Measurements from ENCODE around the gene CHST5.

DNA sequence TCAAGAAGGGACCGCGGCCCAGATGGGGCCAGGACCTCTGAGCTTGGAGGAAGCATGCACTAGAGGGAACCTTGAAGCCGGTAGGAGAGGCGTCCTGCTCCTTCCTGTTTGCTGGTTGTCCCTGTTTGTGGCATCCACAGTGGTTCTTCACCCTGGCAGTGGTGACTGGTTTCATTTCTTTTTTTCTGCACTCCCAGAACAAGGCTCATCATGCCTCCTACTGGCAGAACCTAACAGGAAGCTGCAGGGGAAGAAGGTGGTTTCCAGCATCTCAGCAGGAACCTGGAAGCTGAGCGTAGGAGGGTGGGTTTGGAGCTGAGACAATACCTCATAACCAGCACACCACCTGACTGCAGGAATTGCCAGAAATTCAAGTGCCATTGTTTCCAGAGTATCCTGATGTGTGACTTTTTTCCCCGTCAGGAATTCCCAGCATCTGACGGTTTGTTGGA is 14.3 kb upstream of the CHST5 start:
- TF ChIP-seq, protein P1, sequence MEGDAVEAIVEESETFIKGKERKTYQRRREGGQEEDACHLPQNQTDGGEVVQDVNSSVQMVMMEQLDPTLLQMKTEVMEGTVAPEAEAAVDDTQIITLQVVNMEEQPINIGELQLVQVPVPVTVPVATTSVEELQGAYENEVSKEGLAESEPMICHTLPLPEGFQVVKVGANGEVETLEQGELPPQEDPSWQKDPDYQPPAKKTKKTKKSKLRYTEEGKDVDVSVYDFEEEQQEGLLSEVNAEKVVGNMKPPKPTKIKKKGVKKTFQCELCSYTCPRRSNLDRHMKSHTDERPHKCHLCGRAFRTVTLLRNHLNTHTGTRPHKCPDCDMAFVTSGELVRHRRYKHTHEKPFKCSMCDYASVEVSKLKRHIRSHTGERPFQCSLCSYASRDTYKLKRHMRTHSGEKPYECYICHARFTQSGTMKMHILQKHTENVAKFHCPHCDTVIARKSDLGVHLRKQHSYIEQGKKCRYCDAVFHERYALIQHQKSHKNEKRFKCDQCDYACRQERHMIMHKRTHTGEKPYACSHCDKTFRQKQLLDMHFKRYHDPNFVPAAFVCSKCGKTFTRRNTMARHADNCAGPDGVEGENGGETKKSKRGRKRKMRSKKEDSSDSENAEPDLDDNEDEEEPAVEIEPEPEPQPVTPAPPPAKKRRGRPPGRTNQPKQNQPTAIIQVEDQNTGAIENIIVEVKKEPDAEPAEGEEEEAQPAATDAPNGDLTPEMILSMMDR (conservative IDR thresholded peaks at IDR 0.05; ENCODE audit: low read depth in 2 of 2) = peak; percentile 74 to 93
- TF ChIP-seq EZH2 (IDR thresholded peaks at IDR 0.05; ENCODE audit: low read depth, unreplicated experiment) (no peak), CREB1 (CRISPR knock-in tag; IDR thresholded peaks at IDR 0.05; ENCODE audit: low read depth) (no peak), POLR2AphosphoS5 (IDR thresholded peaks at IDR 0.05; ENCODE audit: low read depth) (no peak), STAT1 (IDR thresholded peaks at IDR 0.05; ENCODE audit: unreplicated experiment) (no peak), JUNB (IDR thresholded peaks at IDR 0.05; ENCODE audit: unreplicated experiment) (no peak)

Data from GM23338 (cell line).